Spleen (tissue), 11 donors: ENCODE results near the gene CDKN1A. TPM values are rescaled to one million over a fixed set of nuclear protein-coding genes. Genes with fewer than 3 reads are reported as not detected.

Experiments
- DNase-seq: peaks from one replicate; pipeline ENCODE4 v3.0.0-alpha.2; 2020
- H3K27ac ChIP-seq, 8 donors: fragments of 200-600 bp; sonication (generic) in 7 of 8; 1 replicate in 4 of 8; 2 replicates in 4 of 8; pipeline versions ENCODE4 v1.5.0 to v1.8.0; 2016 to 2021; ENCODE audit warnings: inconsistent platforms in 4 of 8, mild to moderate bottlenecking in 4 of 8, moderate library complexity in 1 of 8
- H3K27me3 ChIP-seq, 7 donors: fragments of 200-600 bp; sonication (generic) in 6 of 7; replicated peaks in 1 of 7; 1 replicate in 4 of 7; 2 replicates in 3 of 7; pipeline versions ENCODE4 v1.5.0 to v1.8.0; 2016 to 2021; ENCODE audit warnings: inconsistent platforms in 3 of 7, mild to moderate bottlenecking in 1 of 7
- H3K36me3 ChIP-seq, 6 donors: fragments of 200-600 bp; sonication (generic) in 5 of 6; 1 replicate in 4 of 6; 2 replicates in 2 of 6; pipeline versions ENCODE4 v1.5.0 to v1.8.0; 2016 to 2021; ENCODE audit warnings: inconsistent platforms in 2 of 6
- H3K4me1 ChIP-seq, 6 donors: fragments of 200-600 bp; sonication (generic) in 5 of 6; 1 replicate in 3 of 6; 2 replicates in 3 of 6; pipeline versions ENCODE4 v1.5.0 to v1.8.0; 2016 to 2021; ENCODE audit warnings: inconsistent platforms in 3 of 6
- H3K4me3 ChIP-seq, 8 donors: fragments of 200-600 bp; sonication (generic) in 7 of 8; 1 replicate in 4 of 8; 2 replicates in 4 of 8; pipeline versions ENCODE4 v1.5.0 to v1.8.0; 2016 to 2021; ENCODE audit warnings: inconsistent platforms in 4 of 8, mild to moderate bottlenecking in 4 of 8, moderate library complexity in 2 of 8
- H3K9me3 ChIP-seq, 8 donors: fragments of 200-600 bp; sonication (generic) in 7 of 8; 1 replicate in 4 of 8; 2 replicates in 4 of 8; pipeline versions ENCODE4 v1.5.0 to v1.8.0; 2016 to 2021; ENCODE audit warnings: inconsistent platforms in 4 of 8
- CTCF ChIP-seq, 11 experiments: fragments of 200-600 bp in 7 of 11; fragments of 450-650 bp in 4 of 11; sonication (generic) in 4 of 11; IDR thresholded peaks in 8 of 11; conservative IDR thresholded peaks in 3 of 11; 1 replicate in 7 of 11; 2 replicates in 4 of 11; pipeline versions ENCODE4 v1.4.0 to v1.8.0; 2016 to 2021; ENCODE audit warnings: antibody characterized with exemption in 11 of 11, inconsistent platforms in 4 of 11, mild to moderate bottlenecking in 1 of 11
- POLR2A ChIP-seq, 3 donors: fragments of 450-650 bp; IDR thresholded peaks; one replicate each; pipeline ENCODE4 v1.5.1; 2017; ENCODE audit warnings: antibody characterized with exemption in 3 of 3, mild to moderate bottlenecking in 1 of 3
- POLR2AphosphoS5 ChIP-seq, 3 donors: sonication (generic); formaldehyde crosslinking; IDR thresholded peaks; one replicate each; pipeline ENCODE4 v1.5.1; 2017; ENCODE audit warnings: antibody characterized with exemption in 3 of 3
- WGBS, 5 donors: extraction: QIAGEN DNeasy Blood & Tissue Kit in 3 of 5; methylation state at CpG; one replicate each; pipeline versions ENCODE4 v1.1.5 to v1.1.7; 2013 to 2018; 5-methylcytosine and 5-hydroxymethylcytosine counted together
- intact Hi-C: fragments of 100-400 bp; cut with DNase I; formaldehyde crosslinking; loops from one replicate; pipeline ENCODE4 v1.15.0; 2023; ENCODE audit warnings: low total_unique reads
- polyA plus RNA-seq, 3 donors: library from polyadenylated mRNA; stranded (reverse); fragments of 200-250 nt; gene quantifications; one replicate each; pipeline ENCODE4 v1.2.1, GENCODE V29; 2013
- total RNA-seq, 7 donors: library from RNA; depleted of rRNA in 3 of 7; stranded (reverse); fragments of >200 nt in 3 of 7; fragmentation: NEBNext Ultra II Directional in 4 of 7; extraction: Animal tissue kit (Norgen Biotek cat#: 25700) in 4 of 7; gene quantifications; one replicate each; pipeline versions ENCODE4 v1.1.0 to v1.2.1, GENCODE V29; 2016 to 2021
- donor health status: healthy with polysubstance abuse.
- donor health status: DM: no; HTN: no; CAD: no; lungs with moderate emphysema.
- donor health status: DM: no; HTN: no; CAD: no.
- donor health status: Bipolar disorder and iron deficiency.
- donor health status: healthy.
- donor health status: DM: no; HTN: no; CAD: no.
- donor health status: DM: yes; HTN: yes; CAD: no.

CDKN1A gene
- total and polyA plus RNA-seq, 10 donors, result 10.7 to 58.5 (median 28.1) TPM

GRCh38 chr6:36642913-36643817 lies 35.3 kb upstream of the CDKN1A start:
- 58 to 86% (median 75%) methylated on average over 7 to 8 of the region's 8 CpGs for WGBS, 5 donors
- H3K4me3 ChIP-seq, result no peak overlapping the region
- H3K27ac ChIP-seq, result no peak overlapping the region
- no peaks in the 10 kb centered on the region for H3K27me3 ChIP-seq
- H3K4me1 ChIP-seq, result peaks cover 0 to 35% (median 16%) of the 10 kb centered on the region in 6 donors
- H3K36me3 ChIP-seq, result no peaks in the 10 kb centered on the region
- no peak for TF ChIP-seq CTCF (IDR thresholded peaks at IDR 0.05 in 8 of 11, conservative IDR thresholded peaks at IDR 0.05 in 3 of 11)
- TF ChIP-seq POLR2AphosphoS5 (IDR thresholded peaks at IDR 0.05), result peak in 1 of 3 donors; percentile 36
- intact Hi-C loops, result no loop called here
- no peaks in the 10 kb centered on the region for H3K9me3 ChIP-seq
- no peak for DNase-seq

GRCh38 chr6:36643977-36644376 lies 34.5 kb upstream of the CDKN1A start:
- WGBS, 5 donors, result 71 to 88% (median 75%) methylated on average over 4 of the region's 4 CpGs
- H3K9me3 ChIP-seq, result no peaks in the 10 kb centered on the region

GRCh38 chr6:36649086-36649485 lies 29.4 kb upstream of the CDKN1A start:
- H3K36me3 ChIP-seq, result no peaks in the 10 kb centered on the region
- no peak overlapping the region for H3K4me3 ChIP-seq
- TF ChIP-seq CTCF (IDR thresholded peaks at IDR 0.05 in 8 of 11, conservative IDR thresholded peaks at IDR 0.05 in 3 of 11) (no peak), POLR2AphosphoS5 (IDR thresholded peaks at IDR 0.05) (no peak), POLR2A (IDR thresholded peaks at IDR 0.05) (no peak)
- peaks cover 0 to 41% (median 24%) of the 10 kb centered on the region in 6 donors for H3K4me1 ChIP-seq
- no peaks in the 10 kb centered on the region for H3K9me3 ChIP-seq
- H3K27me3 ChIP-seq, result no peaks in the 10 kb centered on the region
- H3K27ac ChIP-seq, result no peak overlapping the region
- WGBS, 5 donors, result 65 to 84% (median 75%) methylated on average over 3 of the region's 3 CpGs
- intact Hi-C loops, result no loop called here
- DNase-seq, result no peak

More at GRCh38 chr6:36643977-36644376, 34.5 kb upstream of the CDKN1A start:
- Histone ChIP-seq H3K36me3 (no peaks in the 10 kb centered on the region), H3K4me1 (peaks cover 0 to 35% (median 17%) of the 10 kb centered on the region in 6 donors), H3K4me3 (no peak overlapping the region), H3K27ac (peak overlapping the region in 1 of 8 donors; percentile 55), H3K27me3 (no peaks in the 10 kb centered on the region)
- TF ChIP-seq CTCF (IDR thresholded peaks at IDR 0.05 in 8 of 11, conservative IDR thresholded peaks at IDR 0.05 in 3 of 11), result no peak
- DNase-seq, result no peak
- intact Hi-C loops, result no loop called here

- H3K9me3 ChIP-seq, result no peaks in the 10 kb centered on the region
- H3K27me3 ChIP-seq, result no peaks in the 10 kb centered on the region
- intact Hi-C loops, result no loop called here
- no peaks in the 10 kb centered on the region for H3K36me3 ChIP-seq
- 53 to 69% (median 60%) methylated on average over 13 of the region's 13 CpGs for WGBS, 5 donors
- H3K27ac ChIP-seq, result no peak overlapping the region
- H3K4me1 ChIP-seq, result peaks cover 0 to 33% (median 21%) of the 10 kb centered on the region in 6 donors
- no peak overlapping the region for H3K4me3 ChIP-seq
- peak; percentile 41 for DNase-seq
- TF ChIP-seq POLR2A (IDR thresholded peaks at IDR 0.05) (no peak), CTCF (IDR thresholded peaks at IDR 0.05 in 8 of 11, conservative IDR thresholded peaks at IDR 0.05 in 3 of 11) (no peak), POLR2AphosphoS5 (IDR thresholded peaks at IDR 0.05) (no peak)
Measured at GRCh38 chr6:36649701-36650484, 28.6 kb upstream of the CDKN1A start.
